Kidney capillary endothelial cell (primary cell): ENCODE results near the gene IL15.
"Not testable (repeated sequence)": the region's sequence is repeated elsewhere in the genome, so short reads cannot be mapped to it uniquely, and the experiment has no call there.

Source experiments
- DNase-seq: peaks from one replicate; pipeline ENCODE4 v3.0.0-alpha.2; 2018; ENCODE audit warnings: low spot score

The IL15 gene

GRCh38 chr4:141647966-141648365 is 11.6 kb downstream of the IL15 start:
- no peak for DNase-seq

GRCh38 chr4:141652161-141652778 is 15.9 kb downstream of the IL15 start:
- DNase-seq, result no peak

- DNase-seq, result peak; percentile 74
Observed at GRCh38 chr4:141654098-141654497, 17.7 kb downstream of the IL15 start.

- DNase-seq, result no peak
Observed at GRCh38 chr4:141656031-141656430, 19.6 kb downstream of the IL15 start.

- no peak for DNase-seq
Observed at GRCh38 chr4:141657550-141658250, 21.3 kb downstream of the IL15 start.

- DNase-seq, result no peak
Observed at GRCh38 chr4:141658309-141658708, 21.9 kb downstream of the IL15 start.

- no peak for DNase-seq
Observed at GRCh38 chr4:141659539-141659938, 23.2 kb downstream of the IL15 start.

GRCh38 chr4:141660880-141661279 is 24.5 kb downstream of the IL15 start:
- no peak for DNase-seq

GRCh38 chr4:141668200-141668910 is 32.0 kb downstream of the IL15 start:
- no peak for DNase-seq

GRCh38 chr4:141669501-141669900 is 33.1 kb downstream of the IL15 start:
- DNase-seq, result no peak

- no peak for DNase-seq
Observed at GRCh38 chr4:141675384-141675783, 39.0 kb downstream of the IL15 start.

GRCh38 chr4:141676087-141676670 is 39.8 kb downstream of the IL15 start:
- DNase-seq, result no peak

GRCh38 chr4:141680060-141680459 is 43.7 kb downstream of the IL15 start:
- DNase-seq, result no peak

- peak; percentile 33 for DNase-seq
Observed at GRCh38 chr4:141684785-141685184, 48.4 kb downstream of the IL15 start.

GRCh38 chr4:141686146-141686775 is 49.9 kb downstream of the IL15 start:
- DNase-seq, result peak; percentile 71

- peak; percentile 52 for DNase-seq
Observed at GRCh38 chr4:141686879-141687278, 50.5 kb downstream of the IL15 start.

- not testable (repeated sequence) for DNase-seq
Observed at GRCh38 chr4:141689726-141690296, 53.4 kb downstream of the IL15 start.

GRCh38 chr4:141691247-141691646 is 54.9 kb downstream of the IL15 start:
- not testable (repeated sequence) for DNase-seq

- no peak for DNase-seq
Observed at GRCh38 chr4:141692081-141692480, 55.7 kb downstream of the IL15 start.

- no peak for DNase-seq
Observed at GRCh38 chr4:141697116-141697515, 60.7 kb downstream of the IL15 start.

GRCh38 chr4:141702472-141703182 is 66.2 kb downstream of the IL15 start:
- DNase-seq, result no peak
